ENCODE results near the gene USHBP1. TPM values are rescaled to one million over a fixed set of nuclear protein-coding genes. Genes with fewer than 3 reads are reported as not detected.
A peak's percentile ranks its signal among the peaks of the same experiment; 100 is the strongest.

Gene USHBP1
- total and polyA plus RNA-seq, 2 of the 13 experiments (the other 11 are each of a cell fraction or from before 2014, with no cell fraction given) = 0.15 to 1.5 TPM

- peak; percentile 85; the same call in 1 of the 2 replicates for TF ChIP-seq ARID4A (CRISPR knock-in tag; IDR thresholded peaks at IDR 0.05; ENCODE audit: borderline replicate concordance)
- no peak; the same call in 1 of the 2 replicates for TF ChIP-seq ZNF232 (CRISPR knock-in tag; IDR thresholded peaks at IDR 0.05; ENCODE audit: borderline replicate concordance)
- TF ChIP-seq HNF4A (CRISPR knock-in tag; IDR thresholded peaks at IDR 0.05) = no peak
- TF ChIP-seq, protein P1, sequence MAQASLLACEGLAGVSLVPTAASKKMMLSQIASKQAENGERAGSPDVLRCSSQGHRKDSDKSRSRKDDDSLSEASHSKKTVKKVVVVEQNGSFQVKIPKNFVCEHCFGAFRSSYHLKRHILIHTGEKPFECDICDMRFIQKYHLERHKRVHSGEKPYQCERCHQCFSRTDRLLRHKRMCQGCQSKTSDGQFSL (CRISPR knock-in tag; IDR thresholded peaks at IDR 0.05) = peak; percentile 25; the same call in 1 of the 2 replicates
- TF ChIP-seq, protein P2, sequence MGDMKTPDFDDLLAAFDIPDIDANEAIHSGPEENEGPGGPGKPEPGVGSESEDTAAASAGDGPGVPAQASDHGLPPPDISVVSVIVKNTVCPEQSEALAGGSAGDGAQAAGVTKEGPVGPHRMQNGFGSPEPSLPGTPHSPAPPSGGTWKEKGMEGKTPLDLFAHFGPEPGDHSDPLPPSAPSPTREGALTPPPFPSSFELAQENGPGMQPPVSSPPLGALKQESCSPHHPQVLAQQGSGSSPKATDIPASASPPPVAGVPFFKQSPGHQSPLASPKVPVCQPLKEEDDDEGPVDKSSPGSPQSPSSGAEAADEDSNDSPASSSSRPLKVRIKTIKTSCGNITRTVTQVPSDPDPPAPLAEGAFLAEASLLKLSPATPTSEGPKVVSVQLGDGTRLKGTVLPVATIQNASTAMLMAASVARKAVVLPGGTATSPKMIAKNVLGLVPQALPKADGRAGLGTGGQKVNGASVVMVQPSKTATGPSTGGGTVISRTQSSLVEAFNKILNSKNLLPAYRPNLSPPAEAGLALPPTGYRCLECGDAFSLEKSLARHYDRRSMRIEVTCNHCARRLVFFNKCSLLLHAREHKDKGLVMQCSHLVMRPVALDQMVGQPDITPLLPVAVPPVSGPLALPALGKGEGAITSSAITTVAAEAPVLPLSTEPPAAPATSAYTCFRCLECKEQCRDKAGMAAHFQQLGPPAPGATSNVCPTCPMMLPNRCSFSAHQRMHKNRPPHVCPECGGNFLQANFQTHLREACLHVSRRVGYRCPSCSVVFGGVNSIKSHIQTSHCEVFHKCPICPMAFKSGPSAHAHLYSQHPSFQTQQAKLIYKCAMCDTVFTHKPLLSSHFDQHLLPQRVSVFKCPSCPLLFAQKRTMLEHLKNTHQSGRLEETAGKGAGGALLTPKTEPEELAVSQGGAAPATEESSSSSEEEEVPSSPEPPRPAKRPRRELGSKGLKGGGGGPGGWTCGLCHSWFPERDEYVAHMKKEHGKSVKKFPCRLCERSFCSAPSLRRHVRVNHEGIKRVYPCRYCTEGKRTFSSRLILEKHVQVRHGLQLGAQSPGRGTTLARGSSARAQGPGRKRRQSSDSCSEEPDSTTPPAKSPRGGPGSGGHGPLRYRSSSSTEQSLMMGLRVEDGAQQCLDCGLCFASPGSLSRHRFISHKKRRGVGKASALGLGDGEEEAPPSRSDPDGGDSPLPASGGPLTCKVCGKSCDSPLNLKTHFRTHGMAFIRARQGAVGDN (CRISPR knock-in tag; IDR thresholded peaks at IDR 0.05) = peak; percentile 87
- TF ChIP-seq ZNF567 (CRISPR knock-in tag; IDR thresholded peaks at IDR 0.05; ENCODE audit: borderline replicate concordance) = no peak
- peak; percentile 50; the same call in 1 of the 2 replicates for TF ChIP-seq ZNF749 (CRISPR knock-in tag; IDR thresholded peaks at IDR 0.05; ENCODE audit: borderline replicate concordance)
- TF ChIP-seq, protein P3, sequence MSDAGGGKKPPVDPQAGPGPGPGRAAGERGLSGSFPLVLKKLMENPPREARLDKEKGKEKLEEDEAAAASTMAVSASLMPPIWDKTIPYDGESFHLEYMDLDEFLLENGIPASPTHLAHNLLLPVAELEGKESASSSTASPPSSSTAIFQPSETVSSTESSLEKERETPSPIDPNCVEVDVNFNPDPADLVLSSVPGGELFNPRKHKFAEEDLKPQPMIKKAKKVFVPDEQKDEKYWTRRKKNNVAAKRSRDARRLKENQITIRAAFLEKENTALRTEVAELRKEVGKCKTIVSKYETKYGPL (CRISPR knock-in tag; IDR thresholded peaks at IDR 0.05) = no peak
- TF ChIP-seq MYNN (CRISPR knock-in tag; IDR thresholded peaks at IDR 0.05; ENCODE audit: low read depth) = no peak
- TF ChIP-seq ARNTL (CRISPR knock-in tag; IDR thresholded peaks at IDR 0.05) = no peak
- peak; percentile 69; the same call in 1 of the 2 replicates for TF ChIP-seq REPIN1 (CRISPR knock-in tag; IDR thresholded peaks at IDR 0.05; ENCODE audit: borderline replicate concordance, low read depth)
- no peak for TF ChIP-seq AKAP8 (CRISPR knock-in tag; IDR thresholded peaks at IDR 0.05)
- TF ChIP-seq ZFP37 (CRISPR knock-in tag; IDR thresholded peaks at IDR 0.05; ENCODE audit: borderline replicate concordance) = no peak
- TF ChIP-seq PAWR (CRISPR knock-in tag; IDR thresholded peaks at IDR 0.05; ENCODE audit: borderline replicate concordance) = no peak
- 0 out of 2 replicates have a peak, but pooled peaks have one; percentile 44 for TF ChIP-seq CBFB (CRISPR knock-in tag; IDR thresholded peaks at IDR 0.05)
- peak; percentile 73; the same call in 1 of the 2 replicates for TF ChIP-seq KMT2A (CRISPR knock-in tag; IDR thresholded peaks at IDR 0.05)
- no peak for TF ChIP-seq ZFP36 (IDR thresholded peaks at IDR 0.05; ENCODE audit: borderline replicate concordance, low read depth, low read length, partially characterized antibody)
- TF ChIP-seq ONECUT2 (CRISPR knock-in tag; IDR thresholded peaks at IDR 0.05) = no peak
These were observed 49.2 kb downstream of the USHBP1 start, which contains the start of gene USE1 (continued) for GRCh38 chr19:17215127-17215971.

Data from HepG2 (cell line).